GM19372 (cell line): ENCODE results near the gene DLX4.
A peak's percentile ranks its signal among the peaks of the same experiment; 100 is the strongest.

Source experiments
- ATAC-seq: cut with Tn5 transposase; IDR thresholded peaks from one replicate; pipeline ENCODE4 v1.9.1; 2021; ENCODE audit warnings: mild to moderate bottlenecking, low read depth, moderate library complexity; ENCODE audit not compliant: unreplicated experiment

DLX4 gene

DNA sequence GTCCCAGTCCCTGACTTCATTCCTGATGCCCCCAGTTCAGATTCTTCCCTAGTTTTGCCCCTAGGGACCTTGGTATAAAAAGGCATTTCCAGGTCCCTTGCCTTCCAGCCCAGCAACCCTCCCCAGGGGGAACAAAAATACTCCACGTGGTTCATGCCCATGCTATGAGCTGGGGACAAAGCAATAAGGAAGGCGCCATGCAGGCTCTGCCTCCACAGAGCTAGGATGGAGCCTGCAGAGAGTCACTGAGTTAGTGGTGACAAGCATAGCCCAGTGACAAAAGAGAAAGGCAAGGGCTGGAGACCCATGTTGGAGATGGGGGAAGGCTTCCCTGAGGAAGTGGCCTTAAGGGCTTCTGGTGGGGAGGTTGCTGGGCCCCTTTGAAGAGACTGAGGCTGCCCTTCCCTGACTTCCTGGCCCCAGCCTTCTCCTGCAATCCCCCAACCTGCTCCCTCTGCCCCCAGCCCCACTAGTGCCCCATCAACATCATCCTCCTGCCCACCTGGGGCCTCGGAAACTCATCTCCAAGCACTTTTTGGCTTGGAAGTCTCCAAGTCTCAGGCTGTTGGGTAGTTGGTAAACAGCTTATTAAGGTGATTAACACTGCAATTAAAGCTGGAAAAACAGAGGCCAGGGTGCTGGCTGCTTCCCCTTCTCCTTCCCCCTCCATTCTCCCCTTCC is 16.5 kb downstream of the DLX4 start:
- no peak for ATAC-seq

DNA sequence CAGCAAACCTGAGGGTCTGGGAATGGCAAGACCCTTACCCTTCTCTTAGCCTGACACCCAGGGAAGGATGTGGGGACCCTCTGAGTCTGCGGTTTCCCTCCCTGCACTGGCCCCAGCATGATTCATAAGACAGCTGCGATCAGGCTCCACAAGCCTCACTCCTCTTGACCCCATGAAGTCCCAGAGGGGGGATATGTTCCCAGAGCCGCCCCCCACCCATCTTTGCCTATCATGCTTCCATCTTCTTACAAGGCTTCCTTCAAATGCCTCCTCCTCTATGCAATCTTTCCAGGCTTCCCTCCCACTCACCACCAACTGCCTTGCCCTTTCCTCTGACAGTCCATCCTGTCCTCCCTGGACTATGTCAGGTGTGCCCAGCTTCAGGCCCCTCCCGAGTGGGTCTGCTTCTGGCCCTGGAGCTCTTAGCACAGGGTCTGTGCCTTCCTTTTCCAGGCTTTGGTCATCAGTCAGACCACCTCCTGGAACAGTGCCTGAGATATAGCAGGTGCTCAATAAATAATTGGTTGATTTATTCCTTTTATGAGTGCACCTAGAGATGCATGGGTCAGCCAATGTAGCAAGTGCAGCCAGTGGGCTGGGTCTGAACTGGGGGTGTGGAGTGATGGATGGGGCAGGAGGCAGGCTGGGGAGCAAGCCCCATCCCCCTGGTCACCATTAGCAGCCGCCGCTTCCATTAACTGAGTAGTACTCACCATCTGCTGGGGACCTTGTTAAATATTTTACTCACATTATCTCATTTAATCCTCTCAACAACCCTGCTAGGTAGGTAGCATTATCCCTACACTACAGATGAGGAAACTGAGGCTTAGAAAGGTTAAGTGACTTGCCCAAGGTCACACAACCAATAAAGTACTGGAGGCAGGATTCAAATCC is 17.7 kb downstream of the DLX4 start:
- ATAC-seq, result no peak

GRCh38 chr17:49987290-49987585 is 18.2 kb downstream of the DLX4 start:
- ATAC-seq, result no peak

DNA sequence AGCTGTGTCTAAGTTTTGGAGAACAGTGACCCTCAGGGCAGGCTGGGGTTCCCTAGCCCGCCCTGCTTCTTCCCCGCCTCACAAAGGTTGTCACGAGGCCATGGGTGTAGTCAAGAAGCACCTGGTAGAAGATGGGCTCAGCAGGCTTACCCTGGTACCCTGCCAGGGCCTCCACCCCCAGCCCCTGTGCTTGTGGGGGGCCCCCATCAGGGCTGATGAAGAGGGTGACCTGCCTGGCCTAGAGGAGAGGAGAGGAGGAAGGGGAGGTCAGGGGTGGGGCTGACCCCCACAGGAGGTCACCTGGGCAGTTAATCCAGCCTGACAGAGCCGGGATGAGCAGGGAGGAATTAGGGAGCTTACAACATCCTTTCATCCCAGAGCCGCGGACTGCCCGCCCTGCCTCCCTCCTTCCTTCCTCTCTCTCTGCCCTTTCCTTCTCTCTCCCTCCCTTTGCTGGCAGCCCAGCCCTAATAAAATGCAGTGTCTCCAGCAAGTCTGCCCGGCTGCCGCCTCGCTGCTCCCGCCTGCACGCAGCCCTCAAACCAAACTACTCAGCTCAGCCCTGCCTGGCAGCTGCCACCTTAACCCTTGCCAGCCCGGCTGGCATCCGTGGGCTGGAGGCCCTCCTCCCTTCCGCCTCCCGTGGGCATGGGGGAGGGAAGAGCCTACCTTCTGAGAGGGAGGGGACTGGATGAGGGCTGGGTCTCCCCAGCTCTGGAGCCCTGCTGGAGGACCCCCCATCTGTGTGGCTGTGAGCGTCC is 18.9 kb downstream of the DLX4 start:
- ATAC-seq, result no peak

- ATAC-seq, result no peak
Observed at GRCh38 chr17:49989518-49989880, 20.5 kb downstream of the DLX4 start.

DNA sequence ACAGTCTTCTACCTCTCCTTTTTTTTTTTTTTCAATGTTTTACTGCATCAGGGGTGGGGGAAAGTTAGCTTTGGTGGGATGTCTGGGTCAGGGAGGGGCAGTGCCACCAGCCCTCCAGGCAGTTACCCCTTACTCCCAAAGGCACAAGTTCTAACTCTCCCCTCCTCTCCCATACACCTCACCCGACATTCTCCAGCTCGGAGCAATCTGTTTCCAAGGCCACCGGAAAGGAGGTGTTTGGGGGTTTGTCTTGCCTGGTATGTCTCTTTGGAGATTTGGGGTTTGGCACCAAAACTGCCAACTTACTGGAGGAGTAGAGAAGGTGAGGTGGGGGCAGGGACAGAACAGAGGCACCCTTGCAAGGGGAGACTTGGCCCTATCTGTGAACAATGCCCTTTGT is 21.3 kb downstream of the DLX4 start:
- no peak for ATAC-seq

GRCh38 chr17:49990921-49991320 is 21.9 kb downstream of the DLX4 start:
- no peak for ATAC-seq

- ATAC-seq, result no peak
Observed at GRCh38 chr17:49991409-49991808, 22.4 kb downstream of the DLX4 start.

DNA sequence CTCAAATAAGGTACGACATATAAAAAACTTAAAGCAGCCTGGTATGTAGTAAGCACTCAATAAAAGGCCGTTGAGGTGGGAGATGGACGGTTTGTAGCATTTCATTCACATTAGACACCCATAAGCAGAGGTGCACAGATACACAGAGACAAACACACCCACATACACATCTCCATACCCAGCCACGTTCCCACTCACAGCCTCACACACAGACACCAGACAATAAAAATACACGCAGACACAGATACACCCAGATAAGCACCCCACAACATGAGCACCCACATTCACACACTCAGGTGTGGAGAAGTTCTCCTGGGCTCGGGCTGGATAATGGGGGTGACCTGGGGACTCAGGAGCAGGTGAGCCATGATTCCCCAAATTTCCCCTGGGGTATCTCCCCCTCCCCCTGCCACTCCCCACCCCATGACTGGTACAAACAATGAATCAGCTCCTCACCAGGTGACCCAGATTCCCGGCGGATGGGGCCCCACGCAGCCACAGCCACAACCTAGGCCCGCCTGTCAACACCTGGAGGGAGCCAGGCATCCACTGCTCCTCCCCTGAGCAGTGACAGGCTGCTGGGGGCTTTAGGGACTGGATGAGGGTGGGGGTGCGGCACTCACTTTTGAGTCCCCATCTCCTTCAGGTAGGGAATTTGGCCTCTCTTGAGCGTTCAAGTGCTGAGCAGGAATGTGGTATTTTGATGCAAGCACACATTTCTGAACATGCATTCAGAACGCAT is 23.4 kb downstream of the DLX4 start:
- no peak for ATAC-seq

DNA sequence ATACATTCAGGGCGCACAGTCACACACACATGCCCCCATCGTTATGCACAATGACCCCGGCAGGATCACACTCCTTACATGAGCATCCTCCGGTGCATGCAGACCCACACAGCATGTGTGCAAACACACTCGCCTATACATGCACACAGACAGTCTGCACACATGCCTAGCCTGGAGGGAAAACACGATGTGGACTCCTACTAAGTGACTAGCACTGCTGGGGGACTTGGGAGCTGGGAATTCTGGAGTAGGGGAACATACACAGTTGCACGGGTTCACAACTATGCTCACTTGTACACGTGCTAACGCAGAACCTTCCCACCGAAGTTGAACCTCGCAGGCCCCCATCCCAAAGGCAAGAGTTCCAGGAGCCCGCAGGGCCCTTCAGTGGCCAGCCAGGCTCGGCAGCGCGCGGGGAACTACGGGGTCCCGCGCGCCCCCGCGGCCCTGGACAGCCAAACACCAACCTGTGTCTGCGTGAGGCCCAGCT is 24.0 kb downstream of the DLX4 start:
- ATAC-seq, result no peak

GRCh38 chr17:49993423-49994060 is 24.6 kb downstream of the DLX4 start:
- no peak for ATAC-seq

- ATAC-seq, result no peak
Observed at GRCh38 chr17:49994085-49995054, 25.4 kb downstream of the DLX4 start.

- ATAC-seq, result no peak
Observed at GRCh38 chr17:49995055-49995738, 26.2 kb downstream of the DLX4 start, which contains the start of gene DLX3. Gene DLX3, minus strand, starts transcription at chr17:49995224. Its CDS starts 226 bp downstream, at chr17:49994998.

DNA sequence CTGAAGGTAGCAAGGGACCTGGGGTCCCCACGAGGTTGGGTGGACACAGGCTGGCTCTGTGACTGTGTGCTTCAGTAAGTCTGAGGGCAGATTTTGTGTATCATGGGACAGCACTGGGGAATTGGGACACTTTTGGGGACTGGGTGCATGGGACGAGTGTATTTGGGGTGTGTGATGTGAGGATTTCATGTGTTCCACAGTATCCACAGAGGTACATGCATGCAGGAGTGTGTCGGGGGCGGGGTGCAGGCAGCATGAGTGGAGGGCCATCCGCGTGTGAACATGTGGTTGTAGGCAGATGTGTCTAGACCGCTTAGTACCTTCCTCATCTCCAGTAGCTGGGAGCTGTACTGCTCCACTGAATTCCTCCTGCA is 27.1 kb downstream of the DLX4 start:
- ATAC-seq, result no peak

DNA sequence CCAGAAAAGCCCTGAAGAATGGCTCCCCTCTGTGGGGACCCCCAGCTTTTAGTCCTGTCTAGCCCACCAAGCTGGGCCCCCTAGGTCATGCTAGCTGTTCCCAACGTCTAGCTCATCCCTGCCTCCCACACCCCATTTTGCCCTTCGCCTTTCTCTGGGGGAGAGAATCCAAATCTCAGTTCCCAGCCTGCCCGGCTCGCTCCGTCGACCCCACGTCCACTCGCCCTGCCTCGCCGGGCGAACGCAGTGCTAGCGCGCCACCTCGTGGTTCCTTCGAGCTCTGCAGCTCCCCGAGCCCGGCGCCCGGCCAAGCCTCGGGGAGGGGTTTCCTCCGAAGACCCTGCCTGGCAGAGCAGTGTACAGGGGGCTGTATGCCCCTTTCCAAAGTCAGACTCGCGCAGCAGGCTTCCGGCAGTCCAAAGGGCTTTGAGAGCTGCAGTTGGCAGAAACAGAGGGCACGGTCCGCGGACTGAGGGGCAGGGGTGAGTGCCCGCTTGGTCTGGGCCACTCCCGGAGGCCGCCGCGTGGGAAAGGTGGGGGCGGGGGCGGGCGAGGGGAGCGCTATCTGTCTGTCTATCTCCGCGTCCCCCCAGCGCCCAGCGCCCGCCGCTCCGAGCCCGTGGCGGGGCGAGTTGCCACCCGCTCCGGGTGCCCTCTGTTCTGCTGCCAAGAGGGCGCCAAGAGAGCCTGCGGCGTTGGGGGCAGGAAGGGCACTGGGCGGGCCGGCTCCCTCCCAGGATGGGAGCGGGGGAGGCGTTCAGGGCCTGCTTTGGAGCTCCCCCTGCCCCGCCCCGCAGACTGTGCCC is 27.7 kb downstream of the DLX4 start:
- ATAC-seq, result no peak

DNA sequence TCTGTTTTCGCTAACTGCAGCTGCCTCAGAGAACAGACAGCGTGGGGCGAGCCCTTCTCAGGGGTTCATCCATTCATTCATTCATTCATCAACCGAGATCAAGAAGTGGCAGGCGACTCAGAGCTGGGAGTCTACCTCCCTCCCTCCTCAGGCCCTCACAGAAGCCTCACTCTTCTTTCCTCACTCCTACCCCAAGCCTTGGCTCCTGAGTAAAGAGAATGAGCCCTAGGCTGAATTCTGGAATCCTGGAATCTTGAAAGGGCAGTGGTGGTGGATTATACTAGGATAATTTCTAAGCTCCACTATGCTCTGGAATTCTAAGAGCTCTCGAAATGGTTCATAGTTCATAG is 28.3 kb downstream of the DLX4 start:
- ATAC-seq, result no peak

- peak; percentile 72 for ATAC-seq
Observed at GRCh38 chr17:49997773-49998703, 29.0 kb downstream of the DLX4 start.
